ENCODE measurements around the gene KHK. TPM values are rescaled to one million over a fixed set of nuclear protein-coding genes. Genes with fewer than 3 reads are reported as not detected.

KHK gene
- total and polyA plus RNA-seq, 9 of the 15 experiments (the other 6 are each of a cell fraction or from before 2014, with no cell fraction given), result 1.5 to 10.7 (median 5.2) TPM

DNA sequence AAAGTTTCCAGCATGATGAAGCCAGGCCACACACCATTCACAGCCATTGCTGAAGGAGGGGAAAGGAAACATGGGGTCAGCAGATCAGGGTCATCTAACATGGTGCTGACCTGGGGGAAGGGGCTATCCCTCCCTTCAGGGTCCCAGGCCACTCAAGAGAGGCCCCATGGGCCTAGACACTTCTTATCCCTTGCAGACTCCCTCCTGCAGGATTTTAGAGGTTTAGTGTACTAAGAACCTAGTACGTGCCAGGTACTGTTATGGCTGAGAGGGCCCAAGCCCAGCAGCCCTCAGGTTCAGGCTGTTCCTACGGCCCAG lies 8.8 kb downstream of the KHK start (continued):
- TF ChIP-seq, protein P1, sequence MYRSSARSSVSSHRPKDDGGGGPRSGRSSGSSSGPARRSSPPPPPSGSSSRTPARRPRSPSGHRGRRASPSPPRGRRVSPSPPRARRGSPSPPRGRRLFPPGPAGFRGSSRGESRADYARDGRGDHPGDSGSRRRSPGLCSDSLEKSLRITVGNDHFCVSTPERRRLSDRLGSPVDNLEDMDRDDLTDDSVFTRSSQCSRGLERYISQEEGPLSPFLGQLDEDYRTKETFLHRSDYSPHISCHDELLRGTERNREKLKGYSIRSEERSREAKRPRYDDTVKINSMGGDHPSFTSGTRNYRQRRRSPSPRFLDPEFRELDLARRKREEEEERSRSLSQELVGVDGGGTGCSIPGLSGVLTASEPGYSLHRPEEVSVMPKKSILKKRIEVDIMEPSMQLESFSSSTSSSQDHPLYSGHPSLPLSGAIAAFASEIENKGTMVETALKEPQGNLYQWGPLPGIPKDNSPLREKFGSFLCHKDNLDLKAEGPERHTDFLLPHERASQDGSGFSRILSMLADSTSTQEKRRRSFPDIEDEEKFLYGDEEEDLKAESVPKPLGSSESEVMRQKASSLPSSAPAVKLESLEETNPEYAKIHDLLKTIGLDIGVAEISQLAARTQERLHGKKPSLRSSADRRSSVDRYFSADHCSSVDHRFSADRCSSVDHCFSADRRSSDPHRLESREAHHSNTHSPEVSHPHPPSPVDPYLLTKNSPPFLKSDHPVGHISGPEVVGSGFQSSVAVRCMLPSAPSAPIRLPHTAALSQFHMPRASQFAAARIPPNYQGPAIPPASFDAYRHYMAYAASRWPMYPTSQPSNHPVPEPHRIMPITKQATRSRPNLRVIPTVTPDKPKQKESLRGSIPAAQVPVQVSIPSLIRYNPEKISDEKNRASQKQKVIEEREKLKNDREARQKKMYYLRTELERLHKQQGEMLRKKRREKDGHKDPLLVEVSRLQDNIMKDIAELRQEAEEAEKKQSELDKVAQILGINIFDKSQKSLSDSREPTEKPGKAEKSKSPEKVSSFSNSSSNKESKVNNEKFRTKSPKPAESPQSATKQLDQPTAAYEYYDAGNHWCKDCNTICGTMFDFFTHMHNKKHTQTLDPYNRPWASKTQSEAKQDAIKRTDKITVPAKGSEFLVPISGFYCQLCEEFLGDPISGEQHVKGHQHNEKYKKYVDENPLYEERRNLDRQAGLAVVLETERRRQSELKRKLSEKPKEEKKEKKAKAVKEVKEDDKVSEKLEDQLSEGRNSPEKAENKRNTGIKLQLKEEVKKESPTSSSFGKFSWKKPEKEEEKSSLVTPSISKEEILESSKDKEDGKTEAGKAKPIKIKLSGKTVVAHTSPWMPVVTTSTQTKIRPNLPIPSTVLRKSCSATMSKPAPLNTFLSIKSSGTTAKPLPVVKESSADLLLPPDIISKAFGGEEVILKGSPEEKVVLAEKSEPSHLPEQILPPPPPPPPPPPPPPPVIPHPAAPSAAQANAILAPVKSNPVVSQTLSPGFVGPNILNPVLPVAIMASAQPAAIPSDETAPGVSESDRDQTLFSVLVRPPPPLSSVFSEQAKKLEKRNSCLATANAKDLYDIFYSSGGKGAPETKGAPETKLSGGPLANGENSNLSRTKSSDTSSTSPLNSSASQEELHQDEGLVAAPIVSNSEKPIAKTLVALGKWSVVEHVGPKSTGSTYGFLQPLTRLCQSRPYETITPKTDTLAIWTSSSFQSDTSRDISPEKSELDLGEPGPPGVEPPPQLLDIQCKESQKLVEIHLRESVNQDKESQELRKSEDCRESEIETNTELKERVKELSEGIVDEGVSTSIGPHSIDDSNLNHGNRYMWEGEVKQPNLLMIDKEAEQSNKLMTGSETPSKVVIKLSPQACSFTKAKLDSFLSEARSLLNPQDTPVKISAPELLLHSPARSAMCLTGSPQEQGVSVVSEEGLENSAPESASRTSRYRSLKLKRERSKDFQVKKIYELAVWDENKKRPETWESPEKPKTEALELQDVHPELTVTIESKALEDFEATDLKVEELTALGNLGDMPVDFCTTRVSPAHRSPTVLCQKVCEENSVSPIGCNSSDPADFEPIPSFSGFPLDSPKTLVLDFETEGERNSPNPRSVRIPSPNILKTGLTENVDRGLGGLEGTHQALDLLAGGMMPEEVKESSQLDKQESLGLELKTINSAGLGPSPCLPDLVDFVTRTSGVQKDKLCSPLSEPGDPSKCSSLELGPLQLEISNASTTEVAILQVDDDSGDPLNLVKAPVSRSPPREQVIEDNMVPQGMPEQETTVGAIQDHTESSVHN (IDR thresholded peaks at IDR 0.05; ENCODE audit: borderline replicate concordance in 1 of 2, low read depth in 1 of 2), result no peak
- no peak for TF ChIP-seq NFE2L1 (tag; IDR thresholded peaks at IDR 0.05; ENCODE audit: borderline replicate concordance, low read depth)
- TF ChIP-seq NCOA1 (IDR thresholded peaks at IDR 0.05; ENCODE audit: low read depth), result no peak
- no peak for TF ChIP-seq SMAD1 (IDR thresholded peaks at IDR 0.05; ENCODE audit: low read depth, low read length, partially characterized antibody)
- no peak for TF ChIP-seq MEIS2 (IDR thresholded peaks at IDR 0.05; ENCODE audit: partially characterized antibody)
- TF ChIP-seq JUND (IDR thresholded peaks at IDR 0.05; ENCODE audit: borderline replicate concordance, low read depth, low read length), result no peak
- no peak for TF ChIP-seq JUND (tag; IDR thresholded peaks at IDR 0.05; ENCODE audit: borderline replicate concordance, low read depth, low read length)
- TF ChIP-seq NR2C2 (CRISPR knock-in tag; IDR thresholded peaks at IDR 0.05), result no peak
- no peak for TF ChIP-seq NR2C2 (tag; IDR thresholded peaks at IDR 0.05)
- no peak for TF ChIP-seq ZBTB17 (CRISPR knock-in tag; IDR thresholded peaks at IDR 0.05)
